DND-41 (cell line): ENCODE data around the gene KHSRP.

Experiments
- ATAC-seq: fragments of 200-7000 bp; cut with Tn5 transposase; 3 replicates; pipeline ENCODE4 v1.9.1; 2021; ENCODE audit warnings: low read depth; ENCODE audit not compliant: insufficient read depth
- DNase-seq: peaks from one replicate; pipeline ENCODE4 v3.0.0-alpha.2; 2020
- H2AFZ ChIP-seq: 2 replicates; pipeline ENCODE4 v1.6.0; 2012; ENCODE audit warnings: low read depth, low read length
- H3K27ac ChIP-seq: 2 replicates; pipeline ENCODE4 v1.5.1; 2012; ENCODE audit warnings: low read length, inconsistent platforms
- H3K27me3 ChIP-seq: fragments of 200-600 bp; sonication (generic); 2 replicates; pipeline ENCODE4 v1.6.0; 2012; ENCODE audit warnings: low read length, mild to moderate bottlenecking, inconsistent platforms; ENCODE audit not compliant: insufficient read depth, poor library complexity
- H3K36me3 ChIP-seq: 2 replicates; pipeline ENCODE4 v1.5.1; 2012; ENCODE audit warnings: low read length, inconsistent platforms; ENCODE audit not compliant: insufficient read depth
- H3K4me1 ChIP-seq: 2 replicates; pipeline ENCODE4 v1.5.1; 2012; ENCODE audit warnings: mild to moderate bottlenecking, low read length; ENCODE audit not compliant: insufficient read depth
- H3K4me2 ChIP-seq: 2 replicates; pipeline ENCODE4 v1.6.0; 2012; ENCODE audit warnings: mild to moderate bottlenecking, moderate library complexity, low read length, inconsistent platforms; ENCODE audit not compliant: insufficient read depth
- H3K4me3 ChIP-seq, 2 experiments: fragments of 200-600 bp in 1 of 2; shearing (Covaris generic) in 1 of 2; 2 replicates each; pipeline ENCODE4 v1.5.1; 2012 to 2016; ENCODE audit warnings: inconsistent platforms in 2 of 2, low read length in 2 of 2, mild to moderate bottlenecking in 2 of 2, low read depth in 1 of 2, moderate library complexity in 1 of 2
- H3K79me2 ChIP-seq: 2 replicates; pipeline ENCODE4 v1.6.0; 2012; ENCODE audit warnings: low read length, inconsistent platforms; ENCODE audit not compliant: insufficient read depth
- H3K9ac ChIP-seq: 2 replicates; pipeline ENCODE4 v1.6.0; 2012; ENCODE audit warnings: low read depth, mild to moderate bottlenecking, inconsistent platforms, low read length, moderate library complexity
- H3K9me3 ChIP-seq: 2 replicates; pipeline ENCODE4 v1.5.1; 2012; ENCODE audit warnings: low read length, moderate library complexity, mild to moderate bottlenecking, inconsistent platforms; ENCODE audit not compliant: insufficient read depth, severe bottlenecking
- H4K20me1 ChIP-seq: 2 replicates; pipeline ENCODE4 v1.6.0; 2012; ENCODE audit warnings: low read length; ENCODE audit not compliant: insufficient read depth
- CTCF ChIP-seq: IDR thresholded peaks from 2 replicates; pipeline ENCODE4 v1.5.1; 2012; ENCODE audit warnings: borderline replicate concordance, low read length, moderate library complexity, mild to moderate bottlenecking; ENCODE audit not compliant: poor library complexity, severe bottlenecking; ENCODE audit errors: extremely low read depth
- EZH2 ChIP-seq: IDR thresholded peaks from 3 replicates; pipeline ENCODE4 v1.6.1; 2012; ENCODE audit warnings: borderline replicate concordance, low read depth, mild to moderate bottlenecking, moderate library complexity, low read length, inconsistent platforms; ENCODE audit not compliant: severe bottlenecking

Gene KHSRP

GRCh38 chr19:6376512-6377190, 48.0 kb downstream of the KHSRP start:
- Histone ChIP-seq H4K20me1 (no peaks in the 10 kb centered on the region; the same call in 1 of the 2 replicates), H3K4me3 (no peak overlapping the region), H3K36me3 (peaks cover 44% of the 10 kb centered on the region), H3K4me1 (peaks cover 19% of the 10 kb centered on the region), H3K27ac (no peak overlapping the region), H3K9me3 (no peaks in the 10 kb centered on the region), H2AFZ (no peak overlapping the region), H3K4me2 (no peak overlapping the region), H3K9ac (no peak overlapping the region), H3K79me2 (peaks cover 9% of the 10 kb centered on the region; the same call in 1 of the 2 replicates), H3K27me3 (no peaks in the 10 kb centered on the region)
- no peak for ATAC-seq
- no peak for DNase-seq
- TF ChIP-seq CTCF (no peak), EZH2 (no peak)

GRCh38 chr19:6375411-6376010, 49.1 kb downstream of the KHSRP start, which contains the start of gene PSPN:
Gene PSPN, minus strand, starts transcription at chr19:6375933. Its CDS starts 84 bp downstream, at chr19:6375849.
- Histone ChIP-seq H3K9me3 (no peaks in the 10 kb centered on the region), H3K27ac (no peak within 1 kb of the TSS), H3K4me2 (no peak within 1 kb of the TSS), H3K79me2 (peaks cover 9% of the 10 kb centered on the region; the same call in 1 of the 2 replicates), H3K27me3 (no peaks in the 10 kb centered on the region), H2AFZ (no peak within 1 kb of the TSS), H3K36me3 (peaks cover 33% of the 10 kb centered on the region), H4K20me1 (no peaks in the 10 kb centered on the region; the same call in 1 of the 2 replicates), H3K9ac (no peak within 1 kb of the TSS), H3K4me1 (peaks cover 20% of the 10 kb centered on the region), H3K4me3 (no peak within 1 kb of the TSS)
- DNase-seq (no peak), ATAC-seq (no peak)
- TF ChIP-seq EZH2 (no peak), CTCF (no peak)

GRCh38 chr19:6374711-6375410, 49.8 kb downstream of the KHSRP start:
- H3K9ac ChIP-seq: peak overlapping the region; percentile 41
- no peak for DNase-seq
- H3K9me3 ChIP-seq: no peaks in the 10 kb centered on the region
- H3K4me1 ChIP-seq: peaks cover 20% of the 10 kb centered on the region
- no peak overlapping the region for H3K4me3 ChIP-seq
- H3K79me2 ChIP-seq: peaks cover 9% of the 10 kb centered on the region; the same call in 1 of the 2 replicates
- no peak overlapping the region for H2AFZ ChIP-seq
- no peaks in the 10 kb centered on the region; the same call in 1 of the 2 replicates for H4K20me1 ChIP-seq
- TF ChIP-seq CTCF (no peak), EZH2 (no peak)
- H3K4me2 ChIP-seq: peak overlapping the region; percentile 67; the same call in 1 of the 2 replicates
- peaks cover 26% of the 10 kb centered on the region for H3K36me3 ChIP-seq
- H3K27me3 ChIP-seq: no peaks in the 10 kb centered on the region
- H3K27ac ChIP-seq: no peak overlapping the region
- ATAC-seq: no peak
